NCI-H2029 treated with DMSO at 0.1 percent for 48 hours (cell line): ENCODE measurements around the gene PTEN.
"Not testable (repeated sequence)": the region's sequence is repeated elsewhere in the genome, so short reads cannot be mapped to it uniquely, and the experiment has no call there.

ENCODE experiments used
- DNase-seq: peaks from one replicate; lab custom pipeline; 2025; lab: John Stamatoyannopoulos, UW

The PTEN gene

DNA sequence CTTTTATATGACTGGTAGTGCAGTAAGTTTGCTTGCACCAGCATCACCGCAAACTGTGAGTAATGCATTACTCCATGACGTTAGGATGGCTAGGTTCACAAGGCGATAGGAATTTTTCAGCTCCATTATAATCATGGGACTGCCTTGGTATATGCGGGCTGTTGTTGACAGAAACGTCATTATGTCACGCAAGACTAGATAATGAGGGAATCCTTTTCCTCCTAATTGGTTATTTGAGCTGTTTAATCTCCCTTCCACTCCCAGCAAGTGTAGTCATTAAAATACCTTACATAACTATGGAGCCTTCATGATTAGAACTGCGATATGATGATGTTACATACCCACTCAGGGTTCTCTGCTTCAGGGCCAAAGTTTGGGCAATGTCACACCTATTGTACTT, 17.4 kb upstream of the PTEN start:
- no peak for DNase-seq

DNA sequence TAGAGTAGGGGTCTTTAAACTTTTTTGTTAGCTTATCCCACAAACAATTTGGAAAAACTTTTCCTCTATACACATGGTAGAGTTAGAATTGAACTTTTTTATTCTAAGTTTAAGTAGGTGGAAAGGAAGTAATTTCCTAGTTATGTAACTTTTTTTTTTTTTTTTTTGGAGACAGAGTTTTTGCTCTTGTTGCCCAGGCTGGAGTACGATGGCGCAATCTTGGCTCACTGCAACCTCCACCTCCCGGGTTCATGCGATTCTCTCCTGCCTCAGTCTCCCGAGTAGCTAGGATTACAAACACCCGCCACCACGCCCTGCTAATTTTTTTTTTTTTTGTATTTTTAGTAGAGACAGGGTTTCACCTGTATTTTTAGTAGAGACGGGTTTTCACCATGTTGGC, 16.7 kb upstream of the PTEN start:
- not testable (repeated sequence) for DNase-seq

GRCh38 chr10:87847550-87847949, 15.9 kb upstream of the PTEN start:
- DNase-seq = no peak

DNA sequence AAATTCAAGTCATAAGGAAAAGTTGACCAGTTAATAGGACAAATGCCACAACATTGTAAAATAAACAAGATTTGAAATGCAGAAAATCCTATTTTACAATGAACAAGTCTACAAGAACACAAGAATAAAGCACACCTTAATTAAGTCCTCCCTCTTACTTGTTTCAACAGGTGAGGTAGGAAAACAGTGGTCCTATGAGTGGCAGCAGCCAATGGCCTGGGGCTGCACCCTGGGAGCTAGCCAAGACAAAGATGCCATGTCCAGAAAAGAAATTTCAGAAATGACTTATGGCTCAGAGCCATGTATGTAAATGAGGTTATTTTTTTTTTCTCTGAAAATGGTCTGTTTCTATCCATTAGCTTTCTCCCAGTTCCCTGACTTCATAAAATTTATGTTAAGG, 14.4 kb upstream of the PTEN start:
- DNase-seq = no peak

- no peak for DNase-seq
These were observed 12.7 kb upstream of the PTEN start for GRCh38 chr10:87850742-87851205.

GRCh38 chr10:87852089-87852488, 11.3 kb upstream of the PTEN start:
- DNase-seq = no peak

GRCh38 chr10:87855247-87855646, 8.2 kb upstream of the PTEN start:
- not testable (repeated sequence) for DNase-seq

GRCh38 chr10:87855665-87856064, 7.8 kb upstream of the PTEN start:
- not testable (repeated sequence) for DNase-seq

GRCh38 chr10:87860156-87860795, 3.1 kb upstream of the PTEN start:
- DNase-seq = peak; percentile 19

DNA sequence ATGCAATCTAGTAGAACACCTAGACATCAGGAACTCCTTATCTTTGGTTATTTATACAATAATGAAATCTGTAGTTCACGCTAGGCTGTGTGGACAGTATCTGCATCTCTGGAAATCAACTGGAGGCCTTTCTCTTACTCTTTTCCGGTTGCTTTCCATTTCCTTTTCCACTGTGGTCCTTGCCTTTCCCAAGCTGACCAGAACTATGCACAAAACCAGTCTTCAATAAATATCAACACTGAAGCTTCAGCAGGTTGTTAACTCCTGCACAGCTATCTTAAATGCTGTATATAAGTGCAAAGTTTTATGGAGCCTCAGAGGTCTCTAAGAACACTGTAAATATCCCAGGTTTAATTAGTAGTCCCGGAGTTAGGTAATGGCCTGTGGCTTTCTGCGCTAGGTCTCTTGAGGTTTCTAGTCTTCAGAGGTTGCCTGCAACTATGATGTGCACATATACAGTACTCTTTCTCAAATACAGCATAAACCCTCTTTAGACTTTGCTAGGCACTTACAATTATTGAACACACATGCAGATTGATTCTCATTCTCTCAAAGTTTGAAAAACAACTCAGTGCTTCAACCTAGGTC, 2.5 kb upstream of the PTEN start:
- DNase-seq = no peak

DNA sequence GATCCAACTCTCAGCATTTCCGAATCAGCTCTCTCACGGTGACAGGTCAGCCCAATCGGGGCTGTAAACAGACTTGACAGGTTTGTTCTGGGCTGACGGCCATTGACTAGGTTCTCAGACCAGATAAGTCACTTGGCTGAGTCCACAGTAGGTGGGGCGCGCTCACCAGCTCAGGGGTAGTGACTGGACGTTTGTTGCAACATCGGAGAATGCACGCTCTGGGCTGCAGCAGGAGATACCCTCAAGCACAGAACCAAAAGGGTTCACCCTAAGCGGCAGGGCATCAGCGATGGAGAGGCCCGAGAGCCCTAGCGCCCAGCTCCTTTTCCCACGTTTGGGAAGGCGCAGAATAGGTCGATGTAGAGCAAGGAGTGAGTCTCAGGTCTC, 1.9 kb upstream of the PTEN start:
- no peak for DNase-seq

- DNase-seq = no peak
These were observed 1.3 kb upstream of the PTEN start for GRCh38 chr10:87861953-87862678.

DNA sequence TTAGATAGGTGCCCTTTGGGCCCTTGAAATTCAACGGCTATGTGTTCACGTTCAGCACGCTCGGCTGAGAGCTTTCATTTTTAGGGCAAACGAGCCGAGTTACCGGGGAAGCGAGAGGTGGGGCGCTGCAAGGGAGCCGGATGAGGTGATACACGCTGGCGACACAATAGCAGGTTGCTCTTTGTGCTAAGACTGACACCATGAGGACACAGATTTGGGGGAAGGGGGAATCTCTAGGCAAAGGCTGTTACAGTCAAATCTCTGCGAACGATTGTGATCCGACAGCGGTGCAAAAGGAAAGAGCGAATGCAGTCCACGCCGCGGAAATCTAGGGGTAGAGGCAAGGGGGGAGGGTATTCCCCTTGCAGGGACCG, 759 bp upstream of the PTEN start:
- DNase-seq = no peak

DNA sequence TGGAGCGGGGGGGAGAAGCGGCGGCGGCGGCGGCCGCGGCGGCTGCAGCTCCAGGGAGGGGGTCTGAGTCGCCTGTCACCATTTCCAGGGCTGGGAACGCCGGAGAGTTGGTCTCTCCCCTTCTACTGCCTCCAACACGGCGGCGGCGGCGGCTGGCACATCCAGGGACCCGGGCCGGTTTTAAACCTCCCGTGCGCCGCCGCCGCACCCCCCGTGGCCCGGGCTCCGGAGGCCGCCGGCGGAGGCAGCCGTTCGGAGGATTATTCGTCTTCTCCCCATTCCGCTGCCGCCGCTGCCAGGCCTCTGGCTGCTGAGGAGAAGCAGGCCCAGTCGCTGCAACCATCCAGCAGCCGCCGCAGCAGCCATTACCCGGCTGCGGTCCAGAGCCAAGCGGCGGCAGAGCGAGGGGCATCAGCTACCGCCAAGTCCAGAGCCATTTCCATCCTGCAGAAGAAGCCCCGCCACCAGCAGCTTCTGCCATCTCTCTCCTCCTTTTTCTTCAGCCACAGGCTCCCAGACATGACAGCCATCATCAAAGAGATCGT, 598 bp downstream of the PTEN start:
- DNase-seq = not testable (repeated sequence)

DNA sequence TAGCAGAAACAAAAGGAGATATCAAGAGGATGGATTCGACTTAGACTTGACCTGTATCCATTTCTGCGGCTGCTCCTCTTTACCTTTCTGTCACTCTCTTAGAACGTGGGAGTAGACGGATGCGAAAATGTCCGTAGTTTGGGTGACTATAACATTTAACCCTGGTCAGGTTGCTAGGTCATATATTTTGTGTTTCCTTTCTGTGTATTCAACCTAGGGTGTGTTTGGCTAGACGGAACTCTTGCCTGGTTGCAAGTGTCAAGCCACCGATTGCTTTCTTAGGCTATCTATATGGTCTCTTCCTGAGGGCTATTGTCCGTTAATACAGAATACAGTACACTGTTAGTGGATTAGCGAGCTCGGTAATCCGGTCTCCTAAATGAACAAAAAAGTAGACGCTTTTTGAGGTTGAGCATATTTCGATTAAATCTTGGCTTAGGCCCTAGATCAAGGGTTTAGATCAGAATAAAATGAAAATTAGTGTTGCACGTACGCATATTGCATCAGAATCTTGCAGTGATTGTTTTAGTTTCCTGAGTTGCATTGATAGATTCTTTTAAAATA, 1.2 kb downstream of the PTEN start:
- DNase-seq = no peak

DNA sequence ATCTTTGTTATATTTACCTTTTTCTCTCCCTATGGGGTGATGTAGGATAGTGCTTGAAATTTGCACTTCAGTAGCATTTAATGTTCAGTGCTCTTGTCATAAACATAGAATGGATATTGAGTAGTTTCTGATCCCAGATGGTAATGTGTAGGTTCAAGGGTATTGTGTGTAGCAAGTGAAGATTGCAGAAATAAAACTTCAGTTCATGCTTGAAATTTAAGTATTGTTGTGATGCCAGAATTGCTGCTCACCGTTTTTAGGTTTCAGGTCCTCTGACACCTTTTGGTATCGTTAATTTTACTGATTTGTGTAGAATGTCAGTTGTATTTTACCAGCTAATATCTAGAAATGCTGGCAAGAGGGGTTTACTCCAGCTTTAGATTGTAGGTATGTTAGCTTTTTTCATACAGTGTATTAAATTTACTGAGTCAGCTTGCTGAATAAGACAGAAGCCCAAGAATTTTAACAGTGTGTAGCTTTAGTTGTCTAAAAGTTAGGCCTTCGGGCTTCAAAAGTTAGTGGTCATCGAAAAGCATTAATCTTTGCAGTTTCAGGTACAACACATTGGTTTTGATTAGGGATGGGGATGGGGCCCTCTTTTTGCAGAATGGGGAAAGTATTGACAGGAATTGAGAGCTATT, 1.9 kb downstream of the PTEN start:
- DNase-seq = no peak

DNA sequence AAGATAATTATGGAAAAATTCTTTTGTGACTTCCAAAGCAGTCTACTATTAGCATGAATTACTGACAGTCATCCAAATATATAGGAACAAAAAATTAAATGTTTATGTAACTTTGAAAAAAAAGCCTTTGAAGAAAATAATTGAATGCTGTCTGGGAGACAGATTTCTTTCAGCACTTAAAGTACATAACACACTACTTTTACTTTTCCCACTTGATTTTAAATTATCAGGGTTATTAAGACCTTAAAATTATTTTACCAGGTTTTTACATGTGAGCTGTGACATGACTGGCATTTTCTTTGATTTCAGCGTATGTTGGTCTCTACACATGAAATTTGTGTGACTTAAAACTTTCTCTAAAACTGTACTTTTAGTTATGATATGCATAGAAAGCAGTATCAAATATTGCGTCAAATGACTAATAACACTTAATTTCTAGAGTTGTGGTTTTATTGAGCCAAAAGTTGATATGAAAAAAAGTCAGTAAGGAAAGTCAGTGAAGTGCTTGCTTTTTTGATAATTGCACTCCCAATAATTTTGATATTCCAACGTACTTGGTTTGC, 3.1 kb downstream of the PTEN start:
- no peak for DNase-seq

- DNase-seq = no peak
These were observed 4.0 kb downstream of the PTEN start for GRCh38 chr10:87867453-87867852.

DNA sequence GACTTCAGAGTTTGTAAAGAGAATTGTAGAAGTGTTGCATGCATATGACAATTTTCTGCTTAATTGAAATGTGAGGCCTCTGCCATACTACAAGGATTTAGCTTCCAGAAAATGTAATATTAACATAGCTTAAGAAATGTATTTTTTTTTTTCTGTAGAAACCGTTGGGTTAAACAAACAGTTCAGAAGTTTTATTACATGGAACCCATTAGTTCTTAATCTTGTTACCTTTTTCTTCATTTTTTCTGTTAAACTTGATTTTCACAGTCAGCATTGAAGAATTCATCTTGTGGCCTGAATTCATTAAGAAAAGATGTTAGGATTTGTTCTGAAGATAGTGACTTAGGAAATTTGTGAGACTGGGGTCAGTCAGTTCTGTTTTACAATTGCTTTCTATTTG, 4.9 kb downstream of the PTEN start:
- no peak for DNase-seq

DNA sequence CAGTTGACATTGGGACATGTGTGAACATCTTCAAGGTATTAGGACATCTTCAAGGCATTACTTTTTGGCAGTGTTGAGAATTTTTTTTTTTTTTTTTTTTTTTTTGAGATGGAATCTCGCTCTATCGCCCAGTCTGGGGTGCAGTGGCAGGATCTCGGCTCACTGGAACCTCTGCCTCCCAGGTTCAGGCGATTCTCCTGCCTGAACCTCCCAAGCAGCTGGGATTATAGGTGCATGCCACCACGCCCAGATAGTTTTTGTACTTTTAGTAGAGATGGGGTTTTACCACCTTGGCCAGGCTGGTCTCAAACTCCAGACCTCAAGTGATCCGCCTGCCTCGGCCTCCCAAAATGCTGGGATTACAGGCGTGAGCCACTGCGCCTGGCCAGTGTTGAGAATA, 5.7 kb downstream of the PTEN start:
- DNase-seq = not testable (repeated sequence)

GRCh38 chr10:87869773-87870551, 6.5 kb downstream of the PTEN start:
- DNase-seq = no peak
